OCI-LY7 (cell line): ENCODE measurements around the gene FRG1. TPM values are rescaled to one million over a fixed set of nuclear protein-coding genes. Genes with fewer than 3 reads are reported as not detected.
"Not testable (repeated sequence)": the region's sequence is repeated elsewhere in the genome, so short reads cannot be mapped to it uniquely, and the experiment has no call there.

Experiments
- Bru-seq: library from RNA; stranded (reverse); fragments of 400-500 nt; gene quantifications from one replicate; lab custom pipeline; 2021; lab: Mats Ljungman, UMichigan
- BruChase-seq, 2 experiments: library from RNA; stranded (reverse); fragments of 400-500 nt; gene quantifications; one replicate each; lab custom pipeline; 2021; lab: Mats Ljungman, UMichigan
- BruUV-seq: library from RNA; stranded (reverse); fragments of 400-500 nt; replicated peaks from 2 replicates; lab custom pipeline; 2021; lab: Mats Ljungman, UMichigan
- CTCF ChIA-PET: fragments of 300-600 bp; sonication (Branson Sonifier 250); formaldehyde crosslinking; loops from one replicate; lab custom pipeline; 2022; ENCODE audit warnings: antibody characterized with exemption; ENCODE audit not compliant: unreplicated experiment; lab: Charles Lee
- POLR2A ChIA-PET: fragments of 300-600 bp; sonication (Branson Sonifier 250); formaldehyde crosslinking; loops from one replicate; lab custom pipeline; 2022; ENCODE audit warnings: antibody characterized with exemption; lab: Charles Lee
- DNase-seq: peaks from one replicate; pipeline ENCODE4 v3.0.0-alpha.2; 2015; ENCODE audit warnings: low spot score
- H2AFZ ChIP-seq: fragments of 200-600 bp; sonication (generic), shearing (Covaris generic); 2 replicates; pipeline ENCODE4 v1.6.1; 2014; ENCODE audit warnings: mild to moderate bottlenecking, antibody characterized with exemption, low read length, moderate library complexity
- H3K27ac ChIP-seq: fragments of 200-600 bp; sonication (generic); 2 replicates; pipeline ENCODE4 v1.5.1; 2014; ENCODE audit warnings: mixed run types, low read depth, mild to moderate bottlenecking, moderate library complexity, low read length, inconsistent platforms; ENCODE audit not compliant: poor library complexity, severe bottlenecking
- H3K36me3 ChIP-seq: fragments of 200-600 bp; sonication (generic); 2 replicates; pipeline ENCODE4 v1.6.1; 2014; ENCODE audit warnings: mild to moderate bottlenecking, antibody characterized with exemption, low read length, moderate library complexity, mixed read lengths; ENCODE audit not compliant: insufficient read depth
- H3K4me1 ChIP-seq: fragments of 200-600 bp; sonication (generic); 2 replicates; pipeline ENCODE4 v1.5.1; 2014; ENCODE audit warnings: mild to moderate bottlenecking, low read length; ENCODE audit not compliant: insufficient read depth, poor library complexity, severe bottlenecking
- H3K4me2 ChIP-seq: fragments of 200-600 bp; sonication (generic); 2 replicates; pipeline ENCODE4 v1.6.1; 2014; ENCODE audit warnings: mild to moderate bottlenecking, low read length
- H3K4me3 ChIP-seq: fragments of 200-600 bp; sonication (generic); 2 replicates; pipeline ENCODE4 v1.5.1; 2014; ENCODE audit warnings: mild to moderate bottlenecking, low read depth, low read length; ENCODE audit not compliant: poor library complexity, severe bottlenecking
- H3K79me2 ChIP-seq: fragments of 200-600 bp; sonication (generic); 2 replicates; pipeline ENCODE4 v1.6.1; 2016; ENCODE audit warnings: low read depth, mild to moderate bottlenecking, low read length, moderate library complexity, mixed read lengths; ENCODE audit not compliant: insufficient read depth
- H3K9me2 ChIP-seq: fragments of 200-600 bp; sonication (generic); 2 replicates; pipeline ENCODE4 v1.6.1; 2016; ENCODE audit warnings: mild to moderate bottlenecking, low read length, mixed read lengths; ENCODE audit not compliant: insufficient read depth
- H3K9me3 ChIP-seq: fragments of 200-600 bp; sonication (generic); 2 replicates; pipeline ENCODE4 v1.6.1; 2014; ENCODE audit warnings: mild to moderate bottlenecking, mixed run types, low read length, mixed read lengths
- H4K20me1 ChIP-seq: fragments of 200-600 bp; sonication (generic); 2 replicates; pipeline ENCODE4 v1.6.1; 2014; ENCODE audit warnings: mild to moderate bottlenecking, antibody characterized with exemption, low read length, moderate library complexity, mixed read lengths; ENCODE audit not compliant: insufficient read depth
- CTCF ChIP-seq: fragments of 200-600 bp; sonication (generic); conservative IDR thresholded peaks from 2 replicates; pipeline ENCODE4 v1.5.1; 2014; ENCODE audit warnings: mild to moderate bottlenecking, antibody characterized with exemption, low read length, moderate library complexity, mixed read lengths
- EZH2phosphoT487 ChIP-seq: fragments of 200-600 bp; sonication (generic); IDR thresholded peaks from 2 replicates; pipeline ENCODE4 v1.6.1; 2018; ENCODE audit warnings: low read depth, borderline replicate concordance, mild to moderate bottlenecking, mixed run types, antibody characterized with exemption, low read length, moderate library complexity, mixed read lengths
- intact Hi-C: fragments of 100-400 bp; cut with micrococcal nuclease; formaldehyde crosslinking; loops from one replicate; pipeline ENCODE4 v1.10.0; 2022; ENCODE audit not compliant: unreplicated experiment
- long read RNA-seq: library from polyadenylated mRNA; stranded (forward); transcript quantifications from one replicate; pipeline ENCODE4 v2.0.0, GENCODE V29; 2022
- total RNA-seq, 2 experiments: library from RNA; depleted of rRNA in 1 of 2; stranded (reverse); fragments of >200 nt in 1 of 2; shearing (Covaris generic) in 1 of 2; gene quantifications; 2 replicates each; pipeline ENCODE4 v1.2.3, GENCODE V29; 2014 to 2022

FRG1 gene
- 37.8 and 56.8 TPM in 2 replicates for total RNA-seq (2014; rRNA removed; shearing (Covaris generic))
- total RNA-seq (2022), result 70.9 and 71.3 TPM in 2 replicates
- percentile 84 among the genes with signal in this experiment for Bru-seq, nascent RNA
- BruChase-seq, experiment 1, labeled RNA remaining after a 6-hour chase, result percentile 53 among the genes with signal in this experiment
- BruChase-seq, experiment 2, labeled RNA remaining after a 2-hour chase, result percentile 63 among the genes with signal in this experiment
- long read RNA-seq, transcript FRG1-201 (9 exons, 1,074 nt), result major isoform, 78 of 85 reads
- long read RNA-seq, partial matches to known transcripts, result 4 of 85 reads
- long read RNA-seq, other reads (novel, unspliced or antisense), result 3 of 85 reads

DNA sequence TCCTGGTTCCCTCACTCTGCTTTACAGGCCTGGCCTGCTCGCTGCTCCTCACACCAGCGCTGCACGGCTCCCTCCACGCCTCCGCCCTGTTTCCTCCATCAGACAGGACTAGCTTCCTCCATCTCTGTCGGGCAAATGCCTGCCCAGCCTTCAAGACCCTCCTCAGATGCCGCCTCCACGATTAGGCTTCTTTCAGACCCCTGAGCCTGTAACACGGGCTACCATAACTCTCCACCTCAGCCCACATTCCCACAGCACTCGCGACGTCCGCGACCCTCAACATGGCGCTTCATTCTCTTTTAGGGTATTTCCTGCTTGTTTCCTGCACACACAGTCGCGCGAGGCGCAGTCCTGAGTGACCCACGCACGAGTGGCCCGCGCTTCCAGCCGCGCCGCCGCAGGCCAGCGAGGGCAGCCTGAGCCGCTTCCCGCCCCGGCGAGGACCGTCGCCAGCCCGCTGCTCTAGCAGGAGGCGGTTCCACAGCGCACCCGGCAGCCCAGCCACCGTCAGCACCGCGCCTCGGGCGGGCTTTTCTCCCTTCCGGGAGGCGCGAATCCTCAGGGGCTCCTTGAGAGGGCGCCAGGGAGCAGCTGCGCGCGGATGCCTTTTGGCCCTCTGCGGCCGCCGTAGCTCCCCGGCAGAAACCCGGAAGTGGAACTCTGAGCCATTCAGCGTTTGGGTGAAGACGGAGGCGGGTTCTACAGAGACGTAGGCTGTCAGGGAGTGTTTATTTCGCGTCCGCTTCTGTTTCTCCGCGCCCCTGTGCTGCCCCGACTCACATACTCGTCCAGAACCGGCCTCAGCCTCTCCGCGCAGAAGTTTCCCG lies at the start of gene FRG1:
Gene FRG1, plus strand, starts transcription at position 695 of the 827 bp plus-strand sequence. CDS start 138 bp downstream, outside the sequence.
- intact Hi-C loops, result no loop called here
- Histone ChIP-seq H3K4me2 (peak within 1 kb of the TSS; percentile 98), H3K36me3 (peaks cover 15% of the 10 kb centered on the region), H4K20me1 (0 out of 2 replicates have a peak, but pooled peaks cover 4% of the 10 kb centered on the region), H3K4me1 (peaks cover 4% of the 10 kb centered on the region), H3K9me3 (0 out of 2 replicates have a peak, but pooled peaks cover 4% of the 10 kb centered on the region), H3K9me2 (no peaks in the 10 kb centered on the region), H3K79me2 (peaks cover 33% of the 10 kb centered on the region), H3K4me3 (peak within 1 kb of the TSS; percentile 84), H2AFZ (peak within 1 kb of the TSS; percentile 91), H3K27ac (peak within 1 kb of the TSS; percentile 63)
- ChIA-PET POLR2A (interaction anchor here (0.5 to 1.2 kb wide), 2 partner anchors 9 to 28 kb away, joined by 3 read pairs; no protein-coding TSS in a partner anchor), CTCF (no interaction called here)
- peak; percentile 94 for DNase-seq
- BruUV-seq, result no TSS peak
- peak; percentile 81 for TF ChIP-seq CTCF
- TF ChIP-seq EZH2phosphoT487, result no peak

- H3K79me2 ChIP-seq, result no peaks in the 10 kb centered on the region
- H3K27ac ChIP-seq, result no peak overlapping the region
- H3K9me2 ChIP-seq, result no peaks in the 10 kb centered on the region
- no TSS peak for BruUV-seq
- CTCF ChIA-PET, result no interaction called here
- DNase-seq, result no peak
- H2AFZ ChIP-seq, result no peak overlapping the region
- no peaks in the 10 kb centered on the region for H4K20me1 ChIP-seq
- POLR2A ChIA-PET, result no interaction called here
- H3K36me3 ChIP-seq, result no peaks in the 10 kb centered on the region
- H3K9me3 ChIP-seq, result no peaks in the 10 kb centered on the region
- no peak overlapping the region for H3K4me3 ChIP-seq
- intact Hi-C loops, result no loop called here
- no peak overlapping the region for H3K4me2 ChIP-seq
- H3K4me1 ChIP-seq, result no peaks in the 10 kb centered on the region
- TF ChIP-seq CTCF, result no peak
Observed at GRCh38 chr4:189897667-189898066, 43.0 kb upstream of the FRG1 start.

DNA sequence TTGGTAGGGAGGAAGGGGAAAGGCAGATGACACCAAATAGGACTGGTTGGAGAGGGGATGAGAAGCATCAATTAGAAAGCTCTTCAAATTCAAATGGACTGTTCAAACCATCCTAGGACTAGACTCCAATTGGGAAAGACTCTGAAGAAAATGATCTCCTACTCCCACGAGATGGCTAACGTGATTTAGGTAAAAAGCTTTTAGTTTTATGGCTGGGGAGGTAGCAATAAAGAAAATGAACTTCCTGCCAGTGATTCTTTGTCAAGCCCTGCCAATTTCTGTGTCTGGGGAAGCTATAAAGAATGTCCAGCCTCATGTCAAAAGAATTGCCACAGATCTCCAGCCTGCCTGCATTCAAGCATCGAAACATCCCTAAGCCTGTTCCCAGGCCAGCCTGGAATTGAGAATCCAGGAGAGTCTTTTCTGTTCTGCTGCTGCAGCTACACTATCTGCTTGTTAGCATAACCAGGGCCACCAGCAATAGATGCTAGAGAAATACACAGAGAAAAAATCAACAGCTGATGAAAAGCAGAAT lies 41.1 kb upstream of the FRG1 start:
- H3K4me1 ChIP-seq, H3K9me3 ChIP-seq, CTCF ChIA-PET, H4K20me1 ChIP-seq, H3K9me2 ChIP-seq, H3K36me3 ChIP-seq, DNase-seq, BruUV-seq, H2AFZ ChIP-seq, H3K4me3 ChIP-seq, H3K4me2 ChIP-seq, H3K27ac ChIP-seq, H3K79me2 ChIP-seq: not testable (repeated sequence)
- intact Hi-C loops, result loop anchor here (10.0 kb wide), 1 partner anchor 105 kb away; no protein-coding TSS in a partner anchor
- POLR2A ChIA-PET, result interaction anchor here (0.7 kb wide), 1 partner anchor 74 kb away, joined by 3 read pairs; no protein-coding TSS in a partner anchor
